ENCODE results near the gene REXO2.

The REXO2 gene

GRCh38 chr11:114441921-114442320, 2.7 kb downstream of the REXO2 start:
- DNase-seq, result peak; percentile 57

GRCh38 chr11:114442536-114442935, 3.3 kb downstream of the REXO2 start:
- no peak for DNase-seq

- DNase-seq, result no peak
These were observed 8.2 kb downstream of the REXO2 start for GRCh38 chr11:114447444-114447843.

- no peak for DNase-seq
These were observed 8.6 kb downstream of the REXO2 start for GRCh38 chr11:114447892-114448291.

GRCh38 chr11:114448749-114449482, 9.6 kb downstream of the REXO2 start:
- peak; percentile 2 for DNase-seq

- DNase-seq, result no peak
These were observed 10.6 kb downstream of the REXO2 start for GRCh38 chr11:114449845-114450244.

- no peak for DNase-seq
These were observed 13.1 kb downstream of the REXO2 start for GRCh38 chr11:114452399-114452798.

- no peak for DNase-seq
These were observed 24.7 kb downstream of the REXO2 start for GRCh38 chr11:114463999-114464398.

- DNase-seq, result no peak
These were observed 27.5 kb downstream of the REXO2 start for GRCh38 chr11:114466742-114467141.

GRCh38 chr11:114472661-114473060, 33.4 kb downstream of the REXO2 start:
- DNase-seq, result no peak

GRCh38 chr11:114478001-114478410, 38.7 kb downstream of the REXO2 start:
- DNase-seq, result no peak

GRCh38 chr11:114478768-114479167, 39.5 kb downstream of the REXO2 start:
- DNase-seq, result no peak

GRCh38 chr11:114479331-114479730, 40.1 kb downstream of the REXO2 start:
- no peak for DNase-seq

GRCh38 chr11:114482114-114482513, 42.8 kb downstream of the REXO2 start:
- DNase-seq, result no peak

- no peak for DNase-seq
These were observed 44.7 kb downstream of the REXO2 start for GRCh38 chr11:114483929-114484328.

- DNase-seq, result no peak
These were observed 57.6 kb downstream of the REXO2 start for GRCh38 chr11:114496915-114497314.

GRCh38 chr11:114499756-114500155, 60.5 kb downstream of the REXO2 start:
- no peak for DNase-seq

Measured in NCI-H1105 treated with DMSO at 0.1 percent for 48 hours (cell line).